Ramos (cell line): ENCODE data around the gene APOA4.

Experiments used
- in situ Hi-C: fragments of 300-500 bp; cut with MboI; formaldehyde crosslinking; loops from one replicate; pipeline ENCODE4 v1.14.3; 2022; ENCODE audit warnings: low sequenced_read_pairs; ENCODE audit not compliant: unreplicated experiment

The APOA4 gene

DNA sequence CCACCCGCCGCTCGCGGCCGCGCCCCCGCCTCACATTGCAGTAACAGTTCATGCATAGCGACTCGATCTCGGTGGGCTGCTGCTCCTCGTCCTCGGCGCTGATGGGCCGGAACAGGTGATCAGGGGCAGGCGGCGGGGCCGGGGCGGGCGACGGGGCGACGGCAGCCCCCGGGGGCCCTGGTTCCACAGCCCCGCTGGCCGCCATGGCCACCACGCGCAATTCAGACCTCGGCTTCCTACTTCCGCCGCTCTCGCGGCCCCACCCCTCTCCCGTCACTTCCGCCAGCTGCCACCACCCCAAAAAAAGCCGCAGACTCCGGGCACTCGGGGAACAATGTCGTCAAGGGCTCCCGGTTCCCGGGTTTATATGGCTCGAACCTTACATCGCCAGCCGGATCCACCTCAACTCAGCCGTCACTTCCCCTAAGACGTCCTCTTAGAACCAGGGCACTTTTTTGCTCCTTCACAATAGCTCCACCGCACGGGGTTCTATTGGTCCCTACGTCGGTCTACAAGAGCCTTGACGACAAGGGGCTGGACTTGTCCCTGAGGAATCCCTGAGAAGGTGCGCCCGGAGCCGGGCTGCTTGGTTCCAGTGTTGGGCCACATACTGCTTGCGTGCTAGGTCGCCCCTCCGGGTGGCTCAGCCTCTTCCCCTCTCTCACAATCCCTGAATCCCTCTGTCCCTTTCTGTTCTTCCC lies 35.2 kb downstream of the APOA4 start, which contains the start of gene ZPR1:
Gene ZPR1 (minus strand): TSS at position 238 of the 701 bp plus-strand sequence. CDS start 33 bp downstream, at position 205.
- in situ Hi-C loops: no loop called here

DNA sequence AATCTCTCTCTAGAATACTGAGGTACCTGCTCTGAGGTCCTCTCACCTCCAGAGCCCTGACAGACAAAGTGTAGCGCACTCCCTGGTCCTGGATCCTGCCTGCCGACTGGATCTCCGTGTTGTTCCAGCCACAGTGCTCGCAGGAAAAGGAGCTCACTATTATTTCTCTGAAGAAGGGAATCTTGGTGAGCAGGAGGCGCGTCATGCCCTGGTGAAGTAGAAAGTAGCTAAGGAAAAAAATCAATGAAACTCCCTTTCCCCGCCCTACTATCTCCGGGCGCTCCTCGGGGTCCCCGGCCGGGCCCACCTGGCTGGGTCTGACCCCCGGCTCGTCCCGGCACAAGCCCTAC lies 35.7 kb downstream of the APOA4 start:
- in situ Hi-C loops: no loop called here

DNA sequence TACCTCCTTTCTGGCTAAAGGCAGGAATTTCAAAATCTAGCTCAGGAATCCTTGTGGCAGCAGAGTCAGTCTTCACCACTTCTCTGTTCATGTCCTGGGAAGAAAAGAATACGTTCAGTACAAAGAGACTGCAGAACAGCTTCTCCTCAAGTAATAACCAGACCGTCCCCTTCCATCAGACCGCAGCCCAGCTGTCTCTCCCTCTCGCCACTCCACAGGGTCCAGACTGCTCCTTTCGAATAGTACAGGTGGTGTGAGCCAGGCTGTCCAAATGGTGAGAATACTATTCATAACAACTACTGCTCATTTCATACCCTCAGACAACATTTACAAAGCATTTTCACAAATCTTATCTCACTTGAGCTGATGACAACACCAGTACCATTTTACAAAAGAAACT lies 36.1 kb downstream of the APOA4 start:
- in situ Hi-C loops: no loop called here

DNA sequence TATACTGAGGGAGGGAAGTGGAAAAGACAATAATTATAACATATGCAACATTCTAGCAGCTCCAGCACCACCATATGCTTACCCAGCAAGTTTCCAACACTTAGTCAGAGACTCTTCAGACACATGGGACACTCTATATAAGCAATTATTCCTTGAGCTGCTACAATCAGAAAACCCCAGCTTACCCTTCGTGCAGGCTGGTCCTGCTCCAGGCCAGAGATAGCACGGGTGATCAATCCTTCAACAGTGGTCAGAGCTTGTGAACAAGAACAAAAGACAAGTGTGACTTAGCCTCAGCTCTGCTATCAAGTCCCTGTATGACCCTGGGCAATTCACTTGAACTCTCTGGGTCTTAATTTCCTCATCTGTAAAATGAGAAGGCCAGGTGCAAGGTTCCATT lies 36.8 kb downstream of the APOA4 start:
- in situ Hi-C loops: no loop called here

DNA sequence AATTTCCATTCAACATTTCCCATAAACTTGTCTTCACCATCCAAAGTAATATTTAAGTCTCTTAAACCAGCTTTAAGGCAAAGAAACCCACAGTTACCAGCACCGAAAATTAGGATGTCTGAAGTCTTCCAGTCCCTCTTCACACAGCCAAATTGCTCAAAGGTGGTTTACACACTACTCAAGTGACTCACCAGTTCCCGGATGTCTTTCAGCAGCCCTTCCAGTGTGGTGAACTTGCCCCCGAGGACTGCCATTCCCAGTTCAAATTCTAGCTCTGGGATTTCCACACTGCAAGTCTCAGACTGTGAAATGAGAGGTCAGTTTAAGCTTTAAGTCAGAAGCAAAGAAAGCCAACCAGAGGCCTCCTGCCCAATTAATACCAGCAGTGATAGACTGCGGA lies 40.4 kb downstream of the APOA4 start:
- in situ Hi-C loops: no loop called here

DNA sequence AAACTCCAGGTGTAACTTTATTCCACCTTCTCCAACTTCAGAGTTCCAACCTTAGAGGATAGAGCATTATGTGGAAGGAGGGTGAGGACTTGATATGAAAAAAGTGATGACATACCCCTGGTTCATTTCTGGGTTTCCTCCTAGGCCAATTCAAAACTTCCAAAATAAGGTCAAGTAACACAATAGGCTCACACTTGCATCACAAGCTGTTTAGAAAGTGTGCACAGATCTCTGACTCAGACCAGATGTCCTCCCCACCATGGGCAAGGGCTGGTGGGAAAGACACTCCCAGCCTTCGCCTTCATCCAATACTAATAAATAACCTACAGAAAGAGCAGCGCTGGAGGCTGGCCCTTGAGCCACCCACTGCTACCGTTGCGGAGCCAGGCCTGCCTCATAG lies 44.5 kb downstream of the APOA4 start:
- in situ Hi-C loops: no loop called here

DNA sequence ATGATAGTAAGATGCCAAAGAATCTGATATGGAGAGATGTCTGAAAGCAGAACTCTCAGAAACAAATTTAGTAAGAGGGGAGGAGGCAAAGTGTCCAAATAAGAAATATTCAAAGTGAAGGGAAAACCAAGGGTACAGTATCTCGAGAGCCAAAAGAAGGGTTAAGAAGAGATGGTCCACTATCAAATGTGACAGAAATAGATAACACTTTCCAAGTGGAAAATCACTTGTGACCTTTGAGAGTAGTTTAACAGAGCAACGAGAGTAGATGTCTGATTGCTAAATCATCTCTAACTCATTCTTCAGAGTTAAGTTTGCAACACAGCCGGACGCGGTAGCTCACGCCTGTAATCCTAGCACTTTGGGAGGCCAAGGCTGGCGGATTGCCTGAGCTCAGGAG lies 46.0 kb downstream of the APOA4 start:
- in situ Hi-C loops: no loop called here

DNA sequence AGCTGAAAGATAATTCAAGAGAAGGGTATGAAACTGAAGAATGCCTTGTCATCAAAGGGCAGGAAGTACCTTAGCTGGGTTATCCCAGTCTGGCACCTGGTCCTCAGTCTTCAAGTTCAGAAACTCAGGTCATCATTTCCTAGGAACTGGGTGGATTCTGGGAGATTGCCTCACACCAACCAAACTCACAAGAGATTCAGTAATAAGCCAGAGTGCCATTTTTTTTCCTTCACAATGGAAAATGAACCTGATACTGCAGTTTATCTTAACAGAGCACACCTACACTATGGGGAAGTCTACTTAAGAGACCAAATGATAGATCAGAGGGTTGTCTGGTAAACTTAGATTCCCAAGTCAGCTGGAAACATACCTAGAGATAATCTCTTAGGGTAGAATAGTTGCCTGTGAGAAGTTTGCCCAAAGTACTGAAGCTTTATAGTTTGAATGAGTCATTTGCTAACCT lies 46.6 kb downstream of the APOA4 start:
- in situ Hi-C loops: no loop called here

DNA sequence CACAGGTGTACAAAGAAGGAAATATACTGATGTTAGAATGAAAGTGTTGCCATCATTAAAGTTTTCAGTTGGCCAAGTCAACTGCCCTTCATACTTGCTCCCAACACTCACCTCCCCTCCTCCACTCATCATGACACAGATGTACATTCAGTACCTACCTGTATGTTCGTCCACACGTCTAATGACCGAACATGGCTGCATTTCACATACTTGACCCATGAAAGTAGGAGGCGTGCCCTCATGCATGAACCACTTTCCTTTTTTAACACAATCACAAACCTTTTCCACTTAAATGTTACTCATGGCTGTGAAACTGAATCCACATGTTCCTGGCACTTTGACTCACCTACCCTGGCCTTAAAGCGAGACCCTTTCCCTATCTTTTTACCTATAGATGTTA lies 47.1 kb downstream of the APOA4 start:
- in situ Hi-C loops: no loop called here

DNA sequence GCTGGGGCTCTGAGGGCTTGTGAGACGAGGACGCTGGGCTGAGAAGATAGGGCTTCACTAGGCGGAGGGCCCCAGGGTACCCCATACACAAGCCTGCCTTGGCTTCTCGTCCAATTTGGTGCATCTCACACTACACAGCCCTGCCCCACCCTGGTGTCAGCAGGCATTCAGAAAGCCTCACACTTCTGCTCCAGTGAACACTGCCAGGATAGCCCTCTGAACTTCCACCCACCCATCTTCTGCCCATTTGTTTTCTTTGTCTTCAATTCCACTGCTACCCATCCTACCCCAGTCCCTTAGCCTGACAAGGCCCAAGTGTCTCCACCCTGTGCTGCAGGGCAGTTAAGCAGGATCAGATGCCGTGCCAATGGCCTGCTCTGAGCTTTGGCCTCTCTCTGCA lies 48.4 kb downstream of the APOA4 start:
- in situ Hi-C loops: no loop called here

DNA sequence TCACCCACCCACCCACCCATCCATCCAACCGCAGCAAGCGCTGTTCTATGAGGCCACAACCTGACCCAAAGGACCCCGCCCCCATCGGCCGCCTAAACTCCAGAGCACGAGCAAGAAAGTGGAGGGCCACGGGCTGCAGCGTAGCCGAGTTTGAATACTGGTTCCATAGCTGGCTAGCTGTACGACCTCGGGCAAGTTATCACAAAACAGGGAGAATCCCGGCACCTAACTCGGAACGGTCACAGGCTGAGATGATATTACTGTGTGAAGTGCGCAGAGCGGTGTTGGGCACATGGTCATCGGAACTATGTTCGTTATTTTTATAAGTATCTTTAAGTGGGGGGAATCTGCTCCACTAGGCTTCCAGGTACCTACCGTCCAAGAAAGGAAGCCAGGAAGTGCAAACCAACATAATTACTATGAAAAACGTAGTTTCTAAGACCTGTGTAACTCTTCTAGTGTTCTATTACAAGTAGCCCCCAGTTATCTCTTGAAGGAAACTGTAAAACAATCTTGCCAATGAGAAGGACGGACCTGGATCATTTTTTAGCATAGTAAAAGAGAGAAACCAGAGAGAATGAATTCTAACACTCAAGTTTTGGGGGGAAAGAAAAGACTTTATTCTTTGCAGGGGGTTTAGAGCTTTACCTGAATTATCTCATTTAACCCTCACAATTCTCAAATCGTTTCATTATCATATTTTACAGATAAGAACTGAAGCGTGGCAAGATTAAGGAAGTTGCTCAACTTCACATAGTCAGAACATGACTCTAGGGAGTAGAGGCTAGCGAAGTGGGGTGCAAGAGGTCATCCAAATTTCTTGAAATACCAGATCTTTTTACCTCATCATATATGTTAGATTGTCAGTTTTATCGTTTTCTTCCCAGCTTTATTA lies 49.7 kb downstream of the APOA4 start:
- in situ Hi-C loops: no loop called here

DNA sequence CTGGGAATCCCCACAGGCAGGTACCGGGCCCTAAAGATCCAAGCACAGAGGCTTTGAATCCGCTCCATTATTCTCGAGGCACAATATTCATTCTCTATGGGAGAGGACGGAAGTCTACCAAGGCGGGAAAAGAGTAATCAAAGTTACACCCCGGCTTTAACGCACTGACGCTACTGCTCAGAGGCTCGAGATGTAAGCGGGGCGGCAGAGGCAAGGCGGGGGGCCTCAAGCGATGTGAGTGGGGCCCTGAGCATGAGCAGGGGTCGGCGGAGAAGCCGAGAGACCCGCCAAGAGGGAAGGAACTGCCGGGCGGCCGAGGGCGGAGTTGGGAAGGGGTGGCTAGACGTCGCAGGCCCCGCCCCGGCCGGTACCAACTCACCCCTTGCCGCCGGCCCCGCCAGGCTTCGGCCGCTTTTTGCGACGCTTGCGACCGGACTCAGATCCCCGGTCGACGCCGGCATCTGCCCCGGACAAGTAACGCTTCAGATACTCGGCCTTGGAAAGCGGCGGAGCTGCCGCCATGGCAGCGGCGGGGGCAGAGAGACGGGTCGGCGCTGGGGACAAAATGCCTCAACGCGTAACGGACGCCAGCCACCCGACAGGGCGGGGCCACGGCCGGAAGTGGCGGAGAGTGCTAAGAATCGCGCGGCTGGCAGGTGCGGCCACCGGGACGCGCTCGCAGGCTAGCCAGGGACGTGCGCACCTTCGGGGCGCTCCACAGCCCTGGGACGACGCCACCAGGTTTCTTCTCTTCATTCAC lies 50.5 kb downstream of the APOA4 start, which contains the start of gene BUD13:
Gene BUD13 (minus strand): TSS at position 545 of the 760 bp plus-strand sequence. CDS start 23 bp downstream, at position 522.
- in situ Hi-C loops: no loop called here

DNA sequence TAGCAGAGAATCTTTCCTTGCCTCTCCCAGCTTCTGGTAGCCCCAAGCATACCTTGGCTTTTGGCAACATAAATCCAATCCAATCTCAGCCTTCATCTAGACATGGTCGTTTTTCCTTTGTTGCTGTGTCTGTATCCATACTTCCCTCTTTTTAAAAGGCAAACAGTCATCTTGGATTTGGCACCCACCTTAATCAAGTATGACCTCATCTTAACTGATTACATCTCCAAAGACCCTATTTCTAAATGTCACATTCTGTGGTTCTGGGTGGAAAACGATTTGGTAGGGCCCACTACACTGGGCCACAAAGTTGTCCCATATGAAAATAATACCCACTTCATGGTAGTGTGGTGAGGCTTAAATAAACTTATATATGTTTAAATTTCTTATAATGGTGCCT lies 51.2 kb downstream of the APOA4 start:
- in situ Hi-C loops: no loop called here
